Naive B cell (primary cell): ENCODE results near the gene OR52B2. TPM values are rescaled to one million over a fixed set of nuclear protein-coding genes. Genes with fewer than 3 reads are reported as not detected.

ENCODE experiments used
- ATAC-seq, 2 donors: fragments of 150-1000 bp; cut with Tn5 transposase; 2 replicates each; pipeline ENCODE4 v1.10.0; 2021; ENCODE audit warnings: low read depth in 2 of 2, mild to moderate bottlenecking in 2 of 2, moderate library complexity in 2 of 2
- DNase-seq: peaks from one replicate; pipeline ENCODE4 v3.0.0; 2022
- H3K27ac Mint-ChIP-seq, 6 donors: one replicate each; pipeline ENCODE4 v1.8.0; 2020 to 2022; ENCODE audit warnings: mild to moderate bottlenecking in 6 of 6, mixed read lengths in 6 of 6, moderate library complexity in 5 of 6, inconsistent platforms in 2 of 6
- H3K27me3 Mint-ChIP-seq, 3 donors: one replicate each; pipeline ENCODE4 v1.8.0; 2021 to 2022; ENCODE audit warnings: mixed read lengths in 3 of 3, mild to moderate bottlenecking in 1 of 3
- H3K36me3 Mint-ChIP-seq, 2 donors: one replicate each; pipeline ENCODE4 v1.8.0; 2020 to 2022; ENCODE audit warnings: mixed read lengths in 2 of 2, inconsistent platforms in 1 of 2, mild to moderate bottlenecking in 1 of 2
- H3K4me1 Mint-ChIP-seq, 3 donors: one replicate each; pipeline ENCODE4 v1.8.0; 2020 to 2022; ENCODE audit warnings: mixed read lengths in 3 of 3, inconsistent platforms in 1 of 3, mild to moderate bottlenecking in 1 of 3, moderate library complexity in 1 of 3
- H3K4me3 Mint-ChIP-seq, 8 donors: one replicate each; pipeline ENCODE4 v1.8.0; 2020 to 2022; ENCODE audit warnings: mild to moderate bottlenecking in 8 of 8, mixed read lengths in 8 of 8, moderate library complexity in 8 of 8, inconsistent platforms in 2 of 8
- H3K9me3 Mint-ChIP-seq, 7 donors: one replicate each; pipeline ENCODE4 v1.8.0; 2020 to 2022; ENCODE audit warnings: mixed read lengths in 7 of 7, mild to moderate bottlenecking in 5 of 7, inconsistent platforms in 2 of 7, moderate library complexity in 1 of 7
- polyA plus RNA-seq, 6 donors: library from polyadenylated mRNA; unstranded; fragments of 300-500 nt; fragmentation: Illumina TruSeq; gene quantifications; one replicate each; pipeline ENCODE4 v1.2.3, GENCODE V29; 2021; ENCODE audit warnings: low read depth in 6 of 6

The OR52B2 gene
- polyA plus RNA-seq, result not detected

GRCh38 chr11:6170226-6170625 lies at the start of gene OR52B2:
Gene OR52B2 (minus strand): TSS chr11:6170326. CDS start chr11:6170326, 0 bp downstream.
- ATAC-seq, result no peak
- no peak within 1 kb of the TSS for H3K27ac Mint-ChIP-seq
- H3K4me1 Mint-ChIP-seq, result no peaks in the 10 kb centered on the region
- DNase-seq, result no peak
- H3K9me3 Mint-ChIP-seq, result peaks cover 0 to 9% (median 5%) of the 10 kb centered on the region in 7 donors
- peaks cover 14 to 35% (median 24%) of the 10 kb centered on the region in 3 donors for H3K27me3 Mint-ChIP-seq
- H3K36me3 Mint-ChIP-seq, result peaks cover 0 to 5% of the 10 kb centered on the region in 2 donors
- H3K4me3 Mint-ChIP-seq, result no peak within 1 kb of the TSS

GRCh38 chr11:6219359-6219758 lies 49.2 kb upstream of the OR52B2 start:
- no peak overlapping the region for H3K27ac Mint-ChIP-seq
- no peaks in the 10 kb centered on the region for H3K27me3 Mint-ChIP-seq
- peaks cover 41 to 46% of the 10 kb centered on the region in 2 donors for H3K36me3 Mint-ChIP-seq
- no peak overlapping the region for H3K4me3 Mint-ChIP-seq
- no peaks in the 10 kb centered on the region for H3K9me3 Mint-ChIP-seq
- DNase-seq (no peak), ATAC-seq (no peak)
- H3K4me1 Mint-ChIP-seq, result peaks cover 0 to 8% (median 4%) of the 10 kb centered on the region in 3 donors

GRCh38 chr11:6217722-6218121 lies 47.6 kb upstream of the OR52B2 start:
- Mint-ChIP-seq H3K4me3 (no peak overlapping the region), H3K27me3 (no peaks in the 10 kb centered on the region), H3K36me3 (peaks cover 41 to 45% of the 10 kb centered on the region in 2 donors), H3K27ac (no peak overlapping the region), H3K9me3 (no peaks in the 10 kb centered on the region), H3K4me1 (peaks cover 0 to 8% (median 4%) of the 10 kb centered on the region in 3 donors)
- ATAC-seq, result no peak
- no peak for DNase-seq

GRCh38 chr11:6216501-6216900 lies 46.4 kb upstream of the OR52B2 start:
- DNase-seq (no peak), ATAC-seq (no peak)
- peak overlapping the region in 1 of 6 donors; percentile 19 for H3K27ac Mint-ChIP-seq
- H3K36me3 Mint-ChIP-seq, result peaks cover 33 to 37% of the 10 kb centered on the region in 2 donors
- no peaks in the 10 kb centered on the region for H3K9me3 Mint-ChIP-seq
- H3K4me1 Mint-ChIP-seq, result peaks cover 0 to 8% (median under 1%) of the 10 kb centered on the region in 3 donors
- no peak overlapping the region for H3K4me3 Mint-ChIP-seq
- H3K27me3 Mint-ChIP-seq, result no peaks in the 10 kb centered on the region

- no peak for DNase-seq
- Mint-ChIP-seq H3K4me3 (no peak overlapping the region), H3K4me1 (peaks cover 0 to 4% (median 0%) of the 10 kb centered on the region in 3 donors), H3K27ac (no peak overlapping the region), H3K27me3 (no peaks in the 10 kb centered on the region), H3K9me3 (no peaks in the 10 kb centered on the region), H3K36me3 (peaks cover 28 to 30% of the 10 kb centered on the region in 2 donors)
- ATAC-seq, result no peak
Observed at GRCh38 chr11:6214530-6214929, 44.4 kb upstream of the OR52B2 start.

- peaks cover 8 to 18% of the 10 kb centered on the region in 2 donors for H3K36me3 Mint-ChIP-seq
- no peak overlapping the region for H3K27ac Mint-ChIP-seq
Observed at GRCh38 chr11:6210274-6210955, 40.3 kb upstream of the OR52B2 start.

GRCh38 chr11:6209801-6210200 lies 39.7 kb upstream of the OR52B2 start:
- no peak overlapping the region for H3K4me3 Mint-ChIP-seq
- H3K36me3 Mint-ChIP-seq, result peaks cover 5 to 15% of the 10 kb centered on the region in 2 donors
- DNase-seq (no peak), ATAC-seq (no peak)
- no peaks in the 10 kb centered on the region for H3K27me3 Mint-ChIP-seq
- no peaks in the 10 kb centered on the region for H3K9me3 Mint-ChIP-seq
- H3K27ac Mint-ChIP-seq, result no peak overlapping the region
- no peaks in the 10 kb centered on the region for H3K4me1 Mint-ChIP-seq

More at GRCh38 chr11:6210274-6210955, 40.3 kb upstream of the OR52B2 start:
- Mint-ChIP-seq H3K27me3 (no peaks in the 10 kb centered on the region), H3K4me3 (no peak overlapping the region), H3K9me3 (no peaks in the 10 kb centered on the region), H3K4me1 (no peaks in the 10 kb centered on the region)
- no peak for ATAC-seq
- no peak for DNase-seq

GRCh38 chr11:6206456-6207180 lies 36.5 kb upstream of the OR52B2 start:
- Mint-ChIP-seq H3K27me3 (no peaks in the 10 kb centered on the region), H3K4me3 (no peak overlapping the region), H3K9me3 (no peaks in the 10 kb centered on the region), H3K4me1 (peaks cover 4 to 12% (median 10%) of the 10 kb centered on the region in 3 donors), H3K27ac (no peak overlapping the region), H3K36me3 (peaks cover 5 to 15% of the 10 kb centered on the region in 2 donors)
- ATAC-seq (no peak), DNase-seq (no peak)

GRCh38 chr11:6205366-6205765 lies 35.2 kb upstream of the OR52B2 start, which contains the start of gene C11orf42:
Gene C11orf42 (plus strand): TSS chr11:6205557. CDS start chr11:6205616, 59 bp downstream.
- Mint-ChIP-seq H3K4me1 (peaks cover 4 to 12% (median 10%) of the 10 kb centered on the region in 3 donors), H3K9me3 (no peaks in the 10 kb centered on the region), H3K4me3 (no peak within 1 kb of the TSS), H3K36me3 (peaks cover 5 to 15% of the 10 kb centered on the region in 2 donors), H3K27ac (peak within 1 kb of the TSS in 2 of 6 donors; percentile 23 to 45), H3K27me3 (no peaks in the 10 kb centered on the region)
- no peak for DNase-seq
- ATAC-seq, result no peak

- Mint-ChIP-seq H3K36me3 (peaks cover 5 to 15% of the 10 kb centered on the region in 2 donors), H3K4me1 (peaks cover 7 to 12% (median 10%) of the 10 kb centered on the region in 3 donors), H3K27me3 (no peaks in the 10 kb centered on the region), H3K4me3 (no peak overlapping the region), H3K9me3 (no peaks in the 10 kb centered on the region), H3K27ac (peak overlapping the region in 1 of 6 donors; percentile 35)
- DNase-seq (no peak), ATAC-seq (no peak)
Observed at GRCh38 chr11:6204706-6205105, 34.6 kb upstream of the OR52B2 start.

- no peak overlapping the region for H3K4me3 Mint-ChIP-seq
- no peak for ATAC-seq
- peak overlapping the region in 3 of 6 donors; percentile 13 to 69 (median 50) for H3K27ac Mint-ChIP-seq
- no peak for DNase-seq
- no peaks in the 10 kb centered on the region for H3K9me3 Mint-ChIP-seq
- H3K36me3 Mint-ChIP-seq, result peaks cover 0 to 8% of the 10 kb centered on the region in 2 donors
- H3K4me1 Mint-ChIP-seq, result peaks cover 8 to 12% (median 10%) of the 10 kb centered on the region in 3 donors
- H3K27me3 Mint-ChIP-seq, result no peaks in the 10 kb centered on the region
Observed at GRCh38 chr11:6203327-6203726, 33.2 kb upstream of the OR52B2 start.

GRCh38 chr11:6202041-6202440 lies 31.9 kb upstream of the OR52B2 start:
- no peak overlapping the region for H3K4me3 Mint-ChIP-seq
- no peaks in the 10 kb centered on the region for H3K27me3 Mint-ChIP-seq
- DNase-seq, result no peak
- H3K9me3 Mint-ChIP-seq, result no peaks in the 10 kb centered on the region
- H3K4me1 Mint-ChIP-seq, result peaks cover 8 to 12% (median 10%) of the 10 kb centered on the region in 3 donors
- peaks cover 0 to 8% of the 10 kb centered on the region in 2 donors for H3K36me3 Mint-ChIP-seq
- peak overlapping the region in 1 of 6 donors; percentile 28 for H3K27ac Mint-ChIP-seq
- no peak for ATAC-seq

GRCh38 chr11:6201481-6201880 lies 31.4 kb upstream of the OR52B2 start:
- Mint-ChIP-seq H3K27me3 (no peaks in the 10 kb centered on the region), H3K27ac (no peak overlapping the region), H3K9me3 (no peaks in the 10 kb centered on the region), H3K4me1 (peaks cover 8 to 12% (median 10%) of the 10 kb centered on the region in 3 donors), H3K4me3 (no peak overlapping the region), H3K36me3 (peaks cover 0 to 8% of the 10 kb centered on the region in 2 donors)
- no peak for DNase-seq
- ATAC-seq, result no peak
